Measurements from ENCODE around the gene BRF1.

BRF1 gene

DNA sequence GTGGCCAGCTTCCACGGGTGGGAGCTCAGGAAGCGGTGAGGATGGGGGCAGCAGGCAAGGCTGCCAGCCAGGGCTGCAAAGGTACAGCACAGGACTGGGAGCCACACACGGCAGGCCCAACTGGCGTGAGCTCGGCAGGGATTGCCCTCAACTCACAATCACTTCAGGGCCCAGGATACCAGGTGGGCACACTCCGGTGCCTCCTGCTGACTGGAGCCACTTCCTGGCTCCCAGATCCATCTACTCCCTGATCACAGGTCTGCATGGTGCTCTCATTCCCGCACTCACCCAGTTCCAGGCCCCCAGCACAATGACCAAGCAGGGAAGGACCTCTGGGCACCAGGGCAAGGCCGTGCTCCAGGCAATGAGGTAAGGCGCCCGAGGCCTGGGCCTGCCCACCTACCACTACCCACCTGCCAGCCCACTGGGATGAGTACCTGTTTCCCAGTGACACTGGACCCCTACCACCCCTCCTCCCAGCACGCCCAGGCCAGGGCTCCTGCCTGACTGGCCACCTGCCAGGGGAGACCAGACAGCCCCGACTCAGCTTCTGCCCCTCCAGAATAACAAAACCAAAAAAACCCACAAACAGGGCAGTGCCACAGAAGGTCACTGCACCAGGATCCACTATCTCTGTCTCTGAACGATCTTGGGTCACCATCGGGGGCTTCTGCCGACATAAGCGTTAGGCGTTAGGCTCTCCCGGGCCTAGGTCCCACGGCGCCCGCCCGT is 134.1 kb downstream of the BRF1 start:
- TF ChIP-seq, protein P1, sequence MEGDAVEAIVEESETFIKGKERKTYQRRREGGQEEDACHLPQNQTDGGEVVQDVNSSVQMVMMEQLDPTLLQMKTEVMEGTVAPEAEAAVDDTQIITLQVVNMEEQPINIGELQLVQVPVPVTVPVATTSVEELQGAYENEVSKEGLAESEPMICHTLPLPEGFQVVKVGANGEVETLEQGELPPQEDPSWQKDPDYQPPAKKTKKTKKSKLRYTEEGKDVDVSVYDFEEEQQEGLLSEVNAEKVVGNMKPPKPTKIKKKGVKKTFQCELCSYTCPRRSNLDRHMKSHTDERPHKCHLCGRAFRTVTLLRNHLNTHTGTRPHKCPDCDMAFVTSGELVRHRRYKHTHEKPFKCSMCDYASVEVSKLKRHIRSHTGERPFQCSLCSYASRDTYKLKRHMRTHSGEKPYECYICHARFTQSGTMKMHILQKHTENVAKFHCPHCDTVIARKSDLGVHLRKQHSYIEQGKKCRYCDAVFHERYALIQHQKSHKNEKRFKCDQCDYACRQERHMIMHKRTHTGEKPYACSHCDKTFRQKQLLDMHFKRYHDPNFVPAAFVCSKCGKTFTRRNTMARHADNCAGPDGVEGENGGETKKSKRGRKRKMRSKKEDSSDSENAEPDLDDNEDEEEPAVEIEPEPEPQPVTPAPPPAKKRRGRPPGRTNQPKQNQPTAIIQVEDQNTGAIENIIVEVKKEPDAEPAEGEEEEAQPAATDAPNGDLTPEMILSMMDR (IDR thresholded peaks at IDR 0.05; ENCODE audit: extremely low read depth, missing control alignments), result no peak
- DNase-seq (ENCODE audit: low spot score), result no peak

DNA sequence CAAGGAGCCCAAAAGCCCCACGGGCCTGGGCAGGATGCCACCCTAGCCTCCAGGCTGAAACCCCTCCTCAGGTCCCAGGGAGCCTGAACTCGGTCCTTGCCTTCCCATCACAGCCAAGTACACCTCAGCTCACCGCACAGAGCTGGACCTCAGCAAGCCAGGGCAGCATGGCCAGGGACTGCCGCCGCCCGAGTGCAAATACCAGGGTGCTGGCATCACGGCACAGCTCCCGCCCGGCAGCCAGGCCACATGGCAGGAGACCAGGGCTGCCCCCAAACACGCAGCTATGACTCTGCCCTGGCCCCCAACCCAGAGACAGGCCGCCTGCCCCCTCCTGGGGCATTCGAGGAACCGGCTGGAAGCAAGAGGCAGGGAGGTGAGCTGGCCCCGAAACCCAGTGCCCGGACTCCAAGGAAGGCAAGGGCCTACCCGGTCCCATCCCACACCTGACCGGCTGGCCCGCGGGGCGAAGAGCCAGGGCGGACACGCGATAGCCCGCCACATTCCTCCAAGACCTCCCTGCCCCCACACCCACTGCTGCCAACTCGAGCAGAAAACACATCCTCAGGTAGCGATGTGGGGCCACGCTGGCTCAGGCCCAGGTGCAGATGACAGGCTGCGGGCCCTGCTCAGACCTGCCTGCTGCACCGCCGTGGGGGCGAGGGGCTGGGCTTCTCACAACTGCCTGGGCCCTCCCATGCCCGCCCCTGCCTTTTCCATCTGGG is 134.9 kb downstream of the BRF1 start:
- no peak for DNase-seq (ENCODE audit: low spot score)
- TF ChIP-seq, protein P1 (IDR thresholded peaks at IDR 0.05; ENCODE audit: extremely low read depth, missing control alignments), result no peak

DNA sequence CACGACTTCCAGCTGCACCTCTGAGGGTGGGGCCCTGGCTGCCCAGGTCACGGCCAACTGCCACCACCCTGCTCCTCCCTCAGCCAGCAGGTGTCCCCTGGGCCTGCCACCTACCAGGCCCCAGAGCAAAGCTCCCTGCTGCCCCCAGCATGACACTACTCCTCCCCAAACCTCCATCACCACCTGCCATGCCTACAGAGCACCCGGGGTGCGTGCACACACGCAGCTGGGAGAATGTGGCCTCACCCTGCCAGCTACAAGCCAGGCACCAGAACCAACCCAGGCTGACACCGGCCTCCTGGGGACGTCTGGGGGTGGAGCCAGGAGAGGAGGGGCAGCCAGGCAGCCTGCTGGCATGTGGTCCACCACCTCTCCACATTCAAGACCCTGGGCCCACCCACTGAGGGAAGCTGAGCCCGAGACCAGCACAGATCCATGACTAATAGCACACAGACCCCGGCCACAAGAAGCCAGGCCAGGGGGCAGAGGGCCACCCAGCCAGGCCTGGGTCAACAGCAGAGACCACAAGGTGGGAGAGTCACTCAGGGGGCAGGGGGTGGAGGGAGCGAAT is 135.6 kb downstream of the BRF1 start:
- no peak for DNase-seq (ENCODE audit: low spot score)

DNA sequence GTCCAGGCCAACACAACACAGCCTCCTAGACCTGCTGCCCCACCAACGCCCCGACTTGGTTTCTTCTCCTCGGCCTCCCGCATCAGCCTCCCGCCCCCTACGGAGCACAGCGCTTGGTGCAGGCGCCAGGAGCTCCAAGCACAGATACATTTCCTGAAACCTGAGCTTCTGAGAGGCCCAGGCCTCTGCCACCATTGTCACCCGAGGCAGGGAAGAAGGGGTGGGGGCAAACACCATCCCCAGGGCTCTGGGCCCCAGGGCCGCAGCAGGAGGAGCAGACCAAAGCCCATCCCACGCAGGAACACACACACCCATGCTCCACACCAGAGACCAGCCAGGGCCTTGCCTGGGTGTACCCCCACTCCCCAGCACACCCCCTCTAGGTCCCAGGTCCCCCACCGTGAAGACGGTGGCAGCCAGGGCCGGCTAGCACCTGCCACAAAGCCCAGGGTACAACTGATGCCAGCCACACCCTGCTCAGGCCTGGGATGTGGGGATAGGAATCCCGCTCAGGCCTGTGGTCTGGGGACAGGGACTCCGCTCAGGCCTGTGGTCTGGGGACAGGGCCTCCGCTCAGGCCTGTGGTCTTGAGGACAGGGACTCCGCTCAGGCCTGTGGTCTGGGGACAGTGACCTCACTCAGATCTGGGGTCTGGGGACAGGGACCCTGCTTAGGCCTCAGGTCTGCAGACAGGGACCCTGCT is 137.6 kb downstream of the BRF1 start:
- DNase-seq (ENCODE audit: low spot score), result no peak

More for the DNA sequence above, 135.6 kb downstream of the BRF1 start:
- TF ChIP-seq, protein P1 (IDR thresholded peaks at IDR 0.05; ENCODE audit: extremely low read depth, missing control alignments), result no peak

GRCh38 chr14:105162669-105162979 is 138.2 kb downstream of the BRF1 start:
- DNase-seq (ENCODE audit: low spot score), result no peak
- TF ChIP-seq, protein P1 (IDR thresholded peaks at IDR 0.05; ENCODE audit: extremely low read depth, missing control alignments), result no peak

More for the DNA sequence above, 137.6 kb downstream of the BRF1 start:
- TF ChIP-seq, protein P1 (IDR thresholded peaks at IDR 0.05; ENCODE audit: extremely low read depth, missing control alignments), result no peak

GRCh38 chr14:105161964-105162668 is 138.7 kb downstream of the BRF1 start:
- DNase-seq (ENCODE audit: low spot score), result no peak
- TF ChIP-seq, protein P1 (IDR thresholded peaks at IDR 0.05; ENCODE audit: extremely low read depth, missing control alignments), result no peak
